Pons (tissue), 1 donor: ENCODE measurements around the gene TULP1.
"Not testable (repeated sequence)": the region's sequence is repeated elsewhere in the genome, so short reads cannot be mapped to it uniquely, and the experiment has no call there.

Experiments
- DNase-seq: peaks from one replicate; pipeline ENCODE4 v3.0.0-alpha.2; 2016; ENCODE audit warnings: low spot score

TULP1 gene

GRCh38 chr6:35521235-35521634, 8.5 kb upstream of the TULP1 start:
- DNase-seq, result no peak

GRCh38 chr6:35519313-35520015, 6.8 kb upstream of the TULP1 start:
- no peak for DNase-seq

- DNase-seq, result no peak
Observed at GRCh38 chr6:35518566-35519312, 6.0 kb upstream of the TULP1 start.

GRCh38 chr6:35517978-35518377, 5.3 kb upstream of the TULP1 start:
- DNase-seq, result not testable (repeated sequence)

GRCh38 chr6:35516712-35517111, 4.0 kb upstream of the TULP1 start:
- no peak for DNase-seq

GRCh38 chr6:35515939-35516338, 3.2 kb upstream of the TULP1 start:
- DNase-seq, result not testable (repeated sequence)

GRCh38 chr6:35514587-35514986, 1.9 kb upstream of the TULP1 start:
- DNase-seq, result no peak

- no peak for DNase-seq
Observed at GRCh38 chr6:35512006-35512405, 690 bp downstream of the TULP1 start.

- no peak for DNase-seq
Observed at GRCh38 chr6:35511562-35511941, 1.1 kb downstream of the TULP1 start.

- no peak for DNase-seq
Observed at GRCh38 chr6:35510916-35511561, 1.7 kb downstream of the TULP1 start.

GRCh38 chr6:35508542-35508941, 4.2 kb downstream of the TULP1 start:
- DNase-seq, result no peak

- DNase-seq, result no peak
Observed at GRCh38 chr6:35508027-35508426, 4.7 kb downstream of the TULP1 start.

- no peak for DNase-seq
Observed at GRCh38 chr6:35507221-35507620, 5.5 kb downstream of the TULP1 start.

- DNase-seq, result no peak
Observed at GRCh38 chr6:35506536-35506935, 6.2 kb downstream of the TULP1 start.

GRCh38 chr6:35505999-35506412, 6.7 kb downstream of the TULP1 start:
- no peak for DNase-seq

GRCh38 chr6:35503534-35503933, 9.2 kb downstream of the TULP1 start:
- no peak for DNase-seq

GRCh38 chr6:35501784-35502183, 10.9 kb downstream of the TULP1 start:
- no peak for DNase-seq

- DNase-seq, result no peak
Observed at GRCh38 chr6:35500782-35501181, 11.9 kb downstream of the TULP1 start.

GRCh38 chr6:35499372-35499771, 13.3 kb downstream of the TULP1 start:
- no peak for DNase-seq

- DNase-seq, result no peak
Observed at GRCh38 chr6:35498422-35499067, 14.2 kb downstream of the TULP1 start.

GRCh38 chr6:35497571-35498421, 14.9 kb downstream of the TULP1 start:
- DNase-seq, result no peak
